Parathyroid adenoma (tissue), 2 donors: Measurements from ENCODE around the gene TTC21A.

Experiments
- H2AFZ ChIP-seq: fragments of 300-600 bp; sonication (generic); one replicate; pipeline ENCODE4 v1.7.0; 2017; ENCODE audit warnings: antibody characterized with exemption, mild to moderate bottlenecking
- H3K27ac ChIP-seq: fragments of 300-600 bp; sonication (generic); one replicate; pipeline ENCODE4 v1.7.0; 2017
- H3K27me3 ChIP-seq: fragments of 300-600 bp; sonication (generic); one replicate; pipeline ENCODE4 v1.7.0; 2017; ENCODE audit warnings: low read length; ENCODE audit not compliant: control insufficient read depth, insufficient read depth
- H3K36me3 ChIP-seq: fragments of 300-600 bp; sonication (generic); one replicate; pipeline ENCODE4 v1.7.0; 2017; ENCODE audit warnings: low read length; ENCODE audit not compliant: control insufficient read depth, insufficient read depth
- H3K4me1 ChIP-seq: fragments of 300-600 bp; sonication (generic); one replicate; pipeline ENCODE4 v1.7.0; 2017; ENCODE audit warnings: control low read depth
- H3K4me2 ChIP-seq: fragments of 300-600 bp; sonication (generic); one replicate; pipeline ENCODE4 v1.7.0; 2017; ENCODE audit warnings: low read length
- H3K4me3 ChIP-seq: fragments of 300-600 bp; sonication (generic); one replicate; pipeline ENCODE4 v1.7.0; 2017; ENCODE audit warnings: low read depth, low read length
- H3K79me2 ChIP-seq: fragments of 300-600 bp; sonication (generic); one replicate; pipeline ENCODE4 v1.7.0; 2017; ENCODE audit warnings: control low read depth
- H3K9ac ChIP-seq: fragments of 300-600 bp; sonication (generic); one replicate; pipeline ENCODE4 v1.7.0; 2017; ENCODE audit warnings: mild to moderate bottlenecking
- H3K9me3 ChIP-seq: fragments of 300-600 bp; sonication (generic); one replicate; pipeline ENCODE4 v1.7.0; 2017; ENCODE audit warnings: low read length; ENCODE audit not compliant: control insufficient read depth
- CTCF ChIP-seq: fragments of 300-600 bp; sonication (generic); IDR thresholded peaks from one replicate; pipeline ENCODE4 v1.7.0; 2017; ENCODE audit warnings: antibody characterized with exemption, mild to moderate bottlenecking
- donor health status: primary hyperparathyroidism.

The TTC21A gene

GRCh38 chr3:39130026-39130425 lies 22.5 kb downstream of the TTC21A start:
- Histone ChIP-seq H3K9ac (no peak overlapping the region), H2AFZ (no peak overlapping the region)

GRCh38 chr3:39130693-39131265 lies 23.3 kb downstream of the TTC21A start:
- Histone ChIP-seq H3K27ac (no peak overlapping the region), H2AFZ (no peak overlapping the region), H3K36me3 (no peaks in the 10 kb centered on the region), H3K4me2 (no peak overlapping the region), H3K4me3 (no peak overlapping the region), H3K9me3 (no peaks in the 10 kb centered on the region), H3K9ac (no peak overlapping the region), H3K27me3 (no peaks in the 10 kb centered on the region), H3K79me2 (no peaks in the 10 kb centered on the region), H3K4me1 (peaks cover 3% of the 10 kb centered on the region)
- TF ChIP-seq CTCF: no peak

More at GRCh38 chr3:39130026-39130425, 22.5 kb downstream of the TTC21A start:
- H3K36me3 ChIP-seq: no peaks in the 10 kb centered on the region
- H3K27ac ChIP-seq: no peak overlapping the region
- H3K4me1 ChIP-seq: no peaks in the 10 kb centered on the region
- no peaks in the 10 kb centered on the region for H3K9me3 ChIP-seq
- H3K4me2 ChIP-seq: no peak overlapping the region
- no peaks in the 10 kb centered on the region for H3K27me3 ChIP-seq
- H3K79me2 ChIP-seq: no peaks in the 10 kb centered on the region
- no peak overlapping the region for H3K4me3 ChIP-seq
- no peak for TF ChIP-seq CTCF

GRCh38 chr3:39132096-39133092 lies 24.9 kb downstream of the TTC21A start:
- H3K4me1 ChIP-seq: peaks cover 17% of the 10 kb centered on the region
- no peaks in the 10 kb centered on the region for H3K27me3 ChIP-seq
- no peaks in the 10 kb centered on the region for H3K9me3 ChIP-seq
- no peak overlapping the region for H3K4me2 ChIP-seq
- H3K79me2 ChIP-seq: peaks cover 2% of the 10 kb centered on the region
- H3K9ac ChIP-seq: no peak overlapping the region
- H3K27ac ChIP-seq: no peak overlapping the region
- H2AFZ ChIP-seq: no peak overlapping the region
- H3K36me3 ChIP-seq: no peaks in the 10 kb centered on the region
- no peak overlapping the region for H3K4me3 ChIP-seq
- TF ChIP-seq CTCF: no peak

GRCh38 chr3:39133093-39133490 lies 25.6 kb downstream of the TTC21A start:
- Histone ChIP-seq H3K79me2 (peaks cover 2% of the 10 kb centered on the region), H3K27me3 (no peaks in the 10 kb centered on the region), H3K27ac (no peak overlapping the region), H3K4me3 (no peak overlapping the region), H3K4me1 (peaks cover 20% of the 10 kb centered on the region), H3K9ac (no peak overlapping the region), H3K36me3 (no peaks in the 10 kb centered on the region), H3K9me3 (no peaks in the 10 kb centered on the region), H3K4me2 (no peak overlapping the region), H2AFZ (no peak overlapping the region)
- no peak for TF ChIP-seq CTCF
